SK-N-MC (cell line): ENCODE measurements around the gene ZNF136.

Experiments used
- DNase-seq: peaks from one replicate; pipeline ENCODE4 v3.0.0-alpha.2; 2011; ENCODE audit warnings: low read depth, low spot score
- H3K27ac ChIP-seq: fragments of 200-600 bp; sonication (generic); 2 replicates; pipeline ENCODE4 v1.5.1; 2016; ENCODE audit warnings: mixed run types
- H3K36me3 ChIP-seq: fragments of 200-600 bp; sonication (generic); 2 replicates; pipeline ENCODE4 v1.6.1; 2017; ENCODE audit warnings: antibody characterized with exemption, low read length, mixed read lengths; ENCODE audit not compliant: insufficient read depth
- H3K4me3 ChIP-seq: fragments of 200-600 bp; sonication (generic); 2 replicates; pipeline ENCODE4 v1.5.1; 2016
- H3K9ac ChIP-seq: fragments of 200-600 bp; sonication (generic); 2 replicates; pipeline ENCODE4 v1.8.0; 2017; ENCODE audit warnings: mixed run types, mixed read lengths; ENCODE audit not compliant: insufficient read length
- H3K9me3 ChIP-seq: fragments of 200-600 bp; sonication (generic); 2 replicates; pipeline ENCODE4 v1.6.1; 2017; ENCODE audit warnings: low read depth, mild to moderate bottlenecking, antibody characterized with exemption, low read length, moderate library complexity, mixed read lengths
- EZH2 ChIP-seq: fragments of 200-600 bp; sonication (generic); IDR thresholded peaks from one replicate; pipeline ENCODE4 v1.6.1; 2017; ENCODE audit warnings: antibody characterized with exemption
- FOXP2 ChIP-seq: optimal IDR thresholded peaks from 2 replicates; pipeline ENCODE3; 2011; ENCODE audit warnings: mild to moderate bottlenecking, moderate library complexity; ENCODE audit not compliant: insufficient read depth; ENCODE audit errors: extremely low read length, control extremely low read depth
- POLR2AphosphoS5 ChIP-seq: IDR thresholded peaks from 2 replicates; pipeline ENCODE4 v1.6.1; 2012; ENCODE audit warnings: mild to moderate bottlenecking, low read depth, low read length, borderline replicate concordance

The ZNF136 gene

GRCh38 chr19:12162882-12163806 lies at the start of gene ZNF136:
ZNF136 (plus strand) TSS chr19:12163096; CDS start chr19:12163204, 108 bp downstream.
- Histone ChIP-seq H3K36me3 (peaks cover 24% of the 10 kb centered on the region), H3K27ac (peak within 1 kb of the TSS; percentile 70; the same call in 1 of the 2 replicates), H3K4me3 (peak within 1 kb of the TSS; percentile 90), H3K9ac (peak within 1 kb of the TSS; percentile 93), H3K9me3 (no peaks in the 10 kb centered on the region)
- peak; percentile 70 for DNase-seq
- TF ChIP-seq EZH2 = no peak
- peak; percentile 84 for TF ChIP-seq POLR2AphosphoS5
- no peak for TF ChIP-seq FOXP2

- Histone ChIP-seq H3K9ac (no peak overlapping the region), H3K9me3 (peaks cover 16% of the 10 kb centered on the region), H3K4me3 (no peak overlapping the region), H3K36me3 (peaks cover 39% of the 10 kb centered on the region), H3K27ac (no peak overlapping the region)
- TF ChIP-seq FOXP2 = no peak
- DNase-seq = no peak
Measured at GRCh38 chr19:12113121-12113520, 49.8 kb upstream of the ZNF136 start.

- no peak for DNase-seq
- no peak overlapping the region for H3K9ac ChIP-seq
- H3K36me3 ChIP-seq = peaks cover 11% of the 10 kb centered on the region
- H3K27ac ChIP-seq = no peak overlapping the region
- peaks cover 5% of the 10 kb centered on the region; the same call in 1 of the 2 replicates for H3K9me3 ChIP-seq
- H3K4me3 ChIP-seq = no peak overlapping the region
- TF ChIP-seq FOXP2 (no peak), POLR2AphosphoS5 (no peak), EZH2 (no peak)
Measured at GRCh38 chr19:12117201-12117970, 45.5 kb upstream of the ZNF136 start.

- Histone ChIP-seq H3K36me3 (peaks cover 4% of the 10 kb centered on the region; the same call in 1 of the 2 replicates), H3K4me3 (no peak overlapping the region), H3K9ac (no peak overlapping the region), H3K27ac (no peak overlapping the region), H3K9me3 (0 out of 2 replicates have a peak, but pooled peaks cover 4% of the 10 kb centered on the region)
- no peak for DNase-seq
- TF ChIP-seq EZH2 (no peak), POLR2AphosphoS5 (no peak), FOXP2 (no peak)
Measured at GRCh38 chr19:12126707-12127106, 36.2 kb upstream of the ZNF136 start.

- Histone ChIP-seq H3K4me3 (no peak overlapping the region), H3K36me3 (peaks cover 61% of the 10 kb centered on the region)
Measured at GRCh38 chr19:12133069-12133468, 29.8 kb upstream of the ZNF136 start.

GRCh38 chr19:12137221-12137940 lies 25.5 kb upstream of the ZNF136 start:
- TF ChIP-seq EZH2 (no peak), POLR2AphosphoS5 (no peak), FOXP2 (no peak)
- Histone ChIP-seq H3K4me3 (no peak overlapping the region), H3K36me3 (peaks cover 50% of the 10 kb centered on the region), H3K9me3 (peaks cover 14% of the 10 kb centered on the region), H3K9ac (no peak overlapping the region), H3K27ac (no peak overlapping the region)
- DNase-seq = no peak

More at GRCh38 chr19:12133069-12133468, 29.8 kb upstream of the ZNF136 start:
- Histone ChIP-seq H3K27ac (no peak overlapping the region), H3K9me3 (peaks cover 22% of the 10 kb centered on the region), H3K9ac (no peak overlapping the region)
- TF ChIP-seq EZH2 (no peak), FOXP2 (no peak), POLR2AphosphoS5 (no peak)
- no peak for DNase-seq

- no peak for TF ChIP-seq FOXP2
- Histone ChIP-seq H3K27ac (no peak overlapping the region), H3K9ac (peak overlapping the region; percentile 84), H3K4me3 (peak overlapping the region; percentile 99), H3K36me3 (peaks cover 32% of the 10 kb centered on the region), H3K9me3 (no peaks in the 10 kb centered on the region)
- DNase-seq = no peak
Measured at GRCh38 chr19:12139269-12139668, 23.6 kb upstream of the ZNF136 start.
